Glutamatergic neuron (in vitro differentiated cells): Measurements from ENCODE around the gene CLK4. TPM values are rescaled to one million over a fixed set of nuclear protein-coding genes. Genes with fewer than 3 reads are reported as not detected.

Source experiments
- DNase-seq: peaks from one replicate; pipeline ENCODE4 v3.0.0; 2022
- H3K27ac Mint-ChIP-seq: one replicate; pipeline ENCODE4 v1.8.0; 2020; ENCODE audit warnings: mild to moderate bottlenecking, mixed read lengths, inconsistent platforms; ENCODE audit not compliant: unreplicated experiment
- H3K27me3 Mint-ChIP-seq: one replicate; pipeline ENCODE4 v1.8.0; 2020; ENCODE audit warnings: mild to moderate bottlenecking, moderate library complexity, mixed read lengths, inconsistent platforms; ENCODE audit not compliant: unreplicated experiment
- H3K36me3 Mint-ChIP-seq: one replicate; pipeline ENCODE4 v1.8.0; 2020; ENCODE audit warnings: mild to moderate bottlenecking, mixed read lengths, inconsistent platforms; ENCODE audit not compliant: unreplicated experiment
- H3K4me1 Mint-ChIP-seq: one replicate; pipeline ENCODE4 v1.8.0; 2020; ENCODE audit warnings: mild to moderate bottlenecking, low read depth, mixed read lengths, inconsistent platforms; ENCODE audit not compliant: unreplicated experiment
- H3K4me3 Mint-ChIP-seq: one replicate; pipeline ENCODE4 v1.8.0; 2020; ENCODE audit warnings: mild to moderate bottlenecking, mixed read lengths, inconsistent platforms; ENCODE audit not compliant: unreplicated experiment
- H3K9me3 Mint-ChIP-seq: one replicate; pipeline ENCODE4 v1.8.0; 2020; ENCODE audit warnings: mild to moderate bottlenecking, moderate library complexity, mixed read lengths, inconsistent platforms; ENCODE audit not compliant: unreplicated experiment
- total RNA-seq: library from RNA; stranded (reverse); fragmentation: NEBNext Ultra II Directional; extraction: Animal tissue kit (Norgen Biotek cat#: 25700); gene quantifications from one replicate; pipeline ENCODE4 v1.2.1, GENCODE V29; 2021; ENCODE audit not compliant: unreplicated experiment
- TF ChIP-seq, protein P1 (sequence below): fragments of 200-600 bp; sonication (generic); IDR thresholded peaks from one replicate; pipeline ENCODE4 v1.5.0; 2021; ENCODE audit not compliant: partially characterized antibody, unreplicated experiment

Gene CLK4
- total RNA-seq, 1 donor from 2014 or later, result 29.4 TPM

DNA sequence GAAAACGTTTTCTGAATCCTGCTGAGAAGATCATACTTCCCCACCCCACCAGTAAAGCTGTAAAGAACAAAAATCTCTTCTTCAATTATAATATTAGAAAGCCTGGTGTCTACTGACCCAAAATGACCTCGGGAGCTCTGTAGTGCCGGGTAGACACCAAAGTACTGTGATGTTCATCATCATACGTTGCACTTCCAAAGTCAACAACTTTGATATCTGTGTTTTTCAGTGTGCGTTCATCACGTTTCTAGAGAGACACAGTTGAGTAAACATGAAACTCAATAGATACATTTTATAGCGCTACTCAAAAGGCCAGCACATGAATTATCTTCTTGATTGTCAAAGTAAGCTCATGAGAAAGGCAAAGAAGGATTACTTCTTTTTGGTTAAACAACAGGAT, 14.6 kb downstream of the CLK4 start:
- Mint-ChIP-seq H3K4me3 (no peak overlapping the region), H3K9me3 (no peaks in the 10 kb centered on the region), H3K27ac (no peak overlapping the region), H3K27me3 (no peaks in the 10 kb centered on the region), H3K4me1 (no peaks in the 10 kb centered on the region), H3K36me3 (no peaks in the 10 kb centered on the region)
- TF ChIP-seq, protein P1, sequence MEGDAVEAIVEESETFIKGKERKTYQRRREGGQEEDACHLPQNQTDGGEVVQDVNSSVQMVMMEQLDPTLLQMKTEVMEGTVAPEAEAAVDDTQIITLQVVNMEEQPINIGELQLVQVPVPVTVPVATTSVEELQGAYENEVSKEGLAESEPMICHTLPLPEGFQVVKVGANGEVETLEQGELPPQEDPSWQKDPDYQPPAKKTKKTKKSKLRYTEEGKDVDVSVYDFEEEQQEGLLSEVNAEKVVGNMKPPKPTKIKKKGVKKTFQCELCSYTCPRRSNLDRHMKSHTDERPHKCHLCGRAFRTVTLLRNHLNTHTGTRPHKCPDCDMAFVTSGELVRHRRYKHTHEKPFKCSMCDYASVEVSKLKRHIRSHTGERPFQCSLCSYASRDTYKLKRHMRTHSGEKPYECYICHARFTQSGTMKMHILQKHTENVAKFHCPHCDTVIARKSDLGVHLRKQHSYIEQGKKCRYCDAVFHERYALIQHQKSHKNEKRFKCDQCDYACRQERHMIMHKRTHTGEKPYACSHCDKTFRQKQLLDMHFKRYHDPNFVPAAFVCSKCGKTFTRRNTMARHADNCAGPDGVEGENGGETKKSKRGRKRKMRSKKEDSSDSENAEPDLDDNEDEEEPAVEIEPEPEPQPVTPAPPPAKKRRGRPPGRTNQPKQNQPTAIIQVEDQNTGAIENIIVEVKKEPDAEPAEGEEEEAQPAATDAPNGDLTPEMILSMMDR, result no peak
- DNase-seq, result no peak

DNA sequence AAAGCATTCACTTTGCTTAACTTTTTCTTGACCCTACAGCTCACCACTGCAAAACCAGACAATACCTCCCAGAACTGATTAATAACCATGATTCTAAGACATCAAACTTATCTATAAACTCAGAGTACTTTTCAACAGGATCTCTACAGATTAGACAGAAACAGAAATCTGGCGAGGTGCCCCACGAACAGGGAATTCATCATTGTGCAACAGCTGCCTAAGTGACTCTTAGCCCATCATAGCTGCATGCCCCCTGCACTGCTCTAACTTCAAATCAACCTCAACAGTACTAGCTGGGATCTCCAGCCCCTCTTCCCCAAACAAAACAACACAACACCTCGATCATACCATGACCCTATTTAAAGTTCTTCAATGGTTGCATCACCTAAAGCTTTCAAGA, 20.6 kb downstream of the CLK4 start:
- DNase-seq, result no peak
- Mint-ChIP-seq H3K27ac (no peak overlapping the region), H3K4me1 (no peaks in the 10 kb centered on the region), H3K27me3 (no peaks in the 10 kb centered on the region), H3K36me3 (peaks cover 16% of the 10 kb centered on the region), H3K4me3 (no peak overlapping the region), H3K9me3 (no peaks in the 10 kb centered on the region)
- TF ChIP-seq, protein P1, result no peak

DNA sequence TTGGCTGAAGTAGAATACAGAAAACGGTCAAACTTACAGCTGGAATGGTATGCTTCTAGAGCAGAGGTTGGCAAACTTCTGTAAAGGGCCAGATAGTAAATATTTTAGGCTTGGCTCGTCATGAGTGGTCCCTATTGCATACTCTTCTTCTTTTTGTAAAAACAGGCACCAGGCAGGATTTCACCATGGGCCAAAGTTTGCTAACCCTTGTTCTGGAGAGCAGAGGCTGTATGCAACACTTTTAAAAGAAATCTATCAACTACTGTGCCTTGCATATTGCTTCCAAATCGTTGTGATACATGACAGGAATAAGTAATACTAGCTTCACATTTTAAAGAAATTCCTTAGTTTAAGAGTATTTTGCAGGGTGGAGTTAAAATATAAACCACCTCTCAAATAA, 21.1 kb downstream of the CLK4 start:
- Mint-ChIP-seq H3K27me3 (no peaks in the 10 kb centered on the region), H3K9me3 (no peaks in the 10 kb centered on the region), H3K27ac (no peak overlapping the region), H3K36me3 (peaks cover 16% of the 10 kb centered on the region), H3K4me1 (no peaks in the 10 kb centered on the region), H3K4me3 (no peak overlapping the region)
- DNase-seq, result no peak
- TF ChIP-seq, protein P1, result no peak

DNA sequence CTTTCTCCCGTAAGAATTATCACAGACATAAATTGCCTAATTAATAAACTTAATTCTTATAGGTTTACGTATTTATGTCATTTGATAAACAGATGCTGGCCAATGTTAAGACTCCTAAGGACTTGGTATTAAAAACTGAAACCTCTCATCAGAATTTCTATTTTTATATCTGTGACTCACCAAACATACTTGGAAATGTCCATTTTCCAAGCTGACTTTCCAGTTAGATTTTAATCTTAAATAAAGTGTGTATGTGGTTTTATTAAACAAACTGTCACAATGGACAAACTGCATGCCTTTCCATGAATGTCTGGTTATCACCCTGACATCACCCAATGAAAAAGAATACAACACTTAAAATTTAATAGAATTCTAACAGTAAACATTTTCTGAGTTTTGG, 24.1 kb downstream of the CLK4 start:
- H3K27ac Mint-ChIP-seq, result no peak overlapping the region
- H3K4me1 Mint-ChIP-seq, result no peaks in the 10 kb centered on the region
- no peak overlapping the region for H3K4me3 Mint-ChIP-seq
- no peaks in the 10 kb centered on the region for H3K9me3 Mint-ChIP-seq
- peaks cover 25% of the 10 kb centered on the region for H3K36me3 Mint-ChIP-seq
- TF ChIP-seq, protein P1, result no peak
- DNase-seq, result no peak
- no peaks in the 10 kb centered on the region for H3K27me3 Mint-ChIP-seq

DNA sequence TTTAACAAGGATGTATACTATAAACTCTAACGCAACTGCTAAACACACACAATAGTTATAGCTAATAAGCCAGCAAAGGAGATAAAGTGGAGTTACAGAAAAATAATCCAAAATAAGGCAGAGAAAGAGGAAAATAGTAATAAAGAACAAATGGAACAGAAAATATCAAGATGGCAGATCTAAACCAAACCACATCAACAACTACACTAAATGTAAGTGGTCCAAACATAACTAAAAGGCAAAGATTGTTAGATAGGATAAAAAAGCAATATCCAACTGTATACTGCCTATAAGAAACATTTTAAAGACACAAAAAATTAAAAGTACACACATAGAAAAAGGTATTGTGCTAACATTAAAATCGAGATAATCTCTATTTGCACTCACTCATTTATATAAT, 31.1 kb downstream of the CLK4 start:
- TF ChIP-seq, protein P1, result no peak

More for the DNA sequence above, 31.1 kb downstream of the CLK4 start:
- Mint-ChIP-seq H3K27me3 (peaks cover 3% of the 10 kb centered on the region), H3K4me1 (no peaks in the 10 kb centered on the region), H3K27ac (no peak overlapping the region), H3K4me3 (no peak overlapping the region), H3K9me3 (peaks cover 4% of the 10 kb centered on the region), H3K36me3 (peaks cover 35% of the 10 kb centered on the region)
- no peak for DNase-seq
